ENCODE measurements around the gene ITPR3.

ITPR3 gene

GRCh38 chr6:33683576-33684427 is 62.7 kb downstream of the ITPR3 start:
- no peak for DNase-seq (ENCODE audit: insufficient read length, low spot score)
- FAIRE-seq, result no peak

GRCh38 chr6:33684428-33684896 is 63.3 kb downstream of the ITPR3 start:
- DNase-seq (ENCODE audit: insufficient read length, low spot score) (no peak), FAIRE-seq (no peak)

GRCh38 chr6:33684983-33685382 is 63.9 kb downstream of the ITPR3 start:
- DNase-seq (ENCODE audit: insufficient read length, low spot score) (no peak), FAIRE-seq (no peak)

- FAIRE-seq (no peak), DNase-seq (ENCODE audit: insufficient read length, low spot score) (no peak)
Observed at GRCh38 chr6:33685411-33686224, 64.5 kb downstream of the ITPR3 start.

- no peak for DNase-seq (ENCODE audit: insufficient read length, low spot score)
- peak; percentile 76 for FAIRE-seq
Observed at GRCh38 chr6:33686225-33686924, 65.3 kb downstream of the ITPR3 start.

- FAIRE-seq (no peak), DNase-seq (ENCODE audit: insufficient read length, low spot score) (no peak)
Observed at GRCh38 chr6:33686981-33687975, 66.2 kb downstream of the ITPR3 start.

GRCh38 chr6:33688006-33688405 is 66.9 kb downstream of the ITPR3 start:
- DNase-seq (ENCODE audit: insufficient read length, low spot score) (no peak), FAIRE-seq (no peak)

GRCh38 chr6:33688451-33689147 is 67.5 kb downstream of the ITPR3 start:
- DNase-seq (ENCODE audit: insufficient read length, low spot score) (no peak), FAIRE-seq (no peak)

- DNase-seq (ENCODE audit: insufficient read length, low spot score) (no peak), FAIRE-seq (no peak)
Observed at GRCh38 chr6:33689148-33689494, 68.0 kb downstream of the ITPR3 start.

GRCh38 chr6:33689879-33690278 is 68.8 kb downstream of the ITPR3 start:
- FAIRE-seq (no peak), DNase-seq (ENCODE audit: insufficient read length, low spot score) (no peak)

- DNase-seq (ENCODE audit: insufficient read length, low spot score) (no peak), FAIRE-seq (no peak)
Observed at GRCh38 chr6:33690766-33691165, 69.6 kb downstream of the ITPR3 start.

- FAIRE-seq, result peak; percentile 38
- DNase-seq (ENCODE audit: insufficient read length, low spot score), result no peak
Observed at GRCh38 chr6:33691456-33692077, 70.4 kb downstream of the ITPR3 start.

- FAIRE-seq (no peak), DNase-seq (ENCODE audit: insufficient read length, low spot score) (no peak)
Observed at GRCh38 chr6:33692078-33692759, 71.1 kb downstream of the ITPR3 start.

GRCh38 chr6:33692760-33693158 is 71.6 kb downstream of the ITPR3 start:
- FAIRE-seq (no peak), DNase-seq (ENCODE audit: insufficient read length, low spot score) (no peak)

- FAIRE-seq (peak; percentile 4), DNase-seq (ENCODE audit: insufficient read length, low spot score) (no peak)
Observed at GRCh38 chr6:33693186-33694105, 72.3 kb downstream of the ITPR3 start.

GRCh38 chr6:33694401-33694931 is 73.3 kb downstream of the ITPR3 start:
- FAIRE-seq, result peak; percentile 79
- DNase-seq (ENCODE audit: insufficient read length, low spot score), result peak; percentile 55

GRCh38 chr6:33694977-33695376 is 73.9 kb downstream of the ITPR3 start:
- FAIRE-seq (no peak), DNase-seq (ENCODE audit: insufficient read length, low spot score) (no peak)

Data from HTR-8/SVneo (cell line).